ENCODE results near the gene CDT1. TPM values are rescaled to one million over a fixed set of nuclear protein-coding genes. Genes with fewer than 3 reads are reported as not detected.

Gene CDT1
- total RNA-seq, 1 experiment from 2014 or later = 39.2 TPM

DNA sequence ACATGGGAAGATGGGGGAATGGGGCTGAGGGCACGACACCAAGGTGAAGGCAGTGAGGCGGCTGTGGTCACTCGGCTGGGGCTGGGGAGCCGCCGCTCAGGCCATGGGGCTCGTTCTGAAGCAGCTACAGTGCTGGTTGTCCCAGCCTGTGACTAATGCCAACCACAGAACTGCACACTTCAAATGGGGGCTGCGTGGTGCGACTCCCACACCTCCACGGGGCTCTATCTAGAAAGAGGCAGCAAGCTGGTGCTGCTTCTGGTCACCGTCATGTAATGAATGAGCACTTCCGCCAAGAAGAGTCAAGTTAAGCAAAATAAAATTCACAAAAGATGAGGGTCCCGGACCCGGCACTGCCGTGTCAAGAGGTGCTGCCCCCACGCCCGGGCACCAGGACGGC, 33.2 kb downstream of the CDT1 start:
- DNase-seq (ENCODE audit: low spot score) = no peak

DNA sequence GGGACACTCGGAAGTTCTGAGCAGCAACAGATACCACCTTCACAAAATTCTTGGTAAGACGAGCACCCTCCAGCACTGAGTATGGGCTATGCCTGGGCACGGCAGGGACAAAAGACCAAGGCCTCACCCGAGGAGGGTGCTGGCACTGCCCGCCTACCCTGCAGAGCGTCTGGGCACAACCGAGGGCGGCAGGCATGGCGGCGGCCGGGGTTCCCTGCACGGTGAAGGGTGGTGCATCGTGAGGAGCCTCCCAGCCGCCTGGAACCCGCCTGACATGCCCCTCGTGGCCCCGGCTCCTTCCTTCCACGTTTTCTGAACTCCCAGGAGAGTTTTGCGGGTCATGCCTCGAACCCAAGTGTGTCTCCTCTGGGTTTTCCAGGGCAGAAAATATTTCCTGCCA, 34.2 kb downstream of the CDT1 start:
- no peak for DNase-seq (ENCODE audit: low spot score)

GRCh38 chr16:88838566-88838965, 35.0 kb downstream of the CDT1 start:
- DNase-seq (ENCODE audit: low spot score) = no peak

GRCh38 chr16:88839026-88839529, 35.5 kb downstream of the CDT1 start:
- DNase-seq (ENCODE audit: low spot score) = no peak

- DNase-seq (ENCODE audit: low spot score) = no peak
Measured at GRCh38 chr16:88839745-88840599, 36.4 kb downstream of the CDT1 start.

DNA sequence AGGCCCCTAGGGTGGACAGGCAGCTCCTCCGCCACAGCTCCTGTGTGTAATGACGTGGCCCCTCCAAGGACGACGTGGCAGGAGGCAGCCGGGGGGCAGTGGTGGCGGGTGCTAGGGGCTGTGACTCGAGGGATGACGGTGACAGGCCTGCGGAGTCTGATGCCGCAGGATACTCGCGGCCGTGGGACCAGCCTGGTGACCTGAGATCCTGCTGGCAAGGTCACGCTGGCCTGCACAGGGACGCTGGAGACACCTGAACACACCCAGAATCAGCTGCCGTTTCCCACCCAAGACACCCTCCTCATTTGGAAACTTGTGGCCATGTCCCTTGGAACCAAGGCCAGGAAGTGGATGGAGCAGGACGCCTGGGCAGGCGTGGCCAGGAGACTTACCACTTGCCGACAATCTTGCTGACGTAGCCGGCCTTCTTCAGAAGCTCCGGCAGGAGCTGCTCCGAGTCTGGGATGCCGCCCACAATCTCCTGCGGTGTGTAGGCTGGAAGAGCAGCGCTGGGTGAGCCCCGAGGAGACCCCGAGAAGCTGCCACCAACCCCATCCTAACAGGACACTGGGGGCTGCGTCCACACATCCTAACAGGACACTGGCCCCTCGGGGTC, 37.1 kb downstream of the CDT1 start:
- no peak for DNase-seq (ENCODE audit: low spot score)

DNA sequence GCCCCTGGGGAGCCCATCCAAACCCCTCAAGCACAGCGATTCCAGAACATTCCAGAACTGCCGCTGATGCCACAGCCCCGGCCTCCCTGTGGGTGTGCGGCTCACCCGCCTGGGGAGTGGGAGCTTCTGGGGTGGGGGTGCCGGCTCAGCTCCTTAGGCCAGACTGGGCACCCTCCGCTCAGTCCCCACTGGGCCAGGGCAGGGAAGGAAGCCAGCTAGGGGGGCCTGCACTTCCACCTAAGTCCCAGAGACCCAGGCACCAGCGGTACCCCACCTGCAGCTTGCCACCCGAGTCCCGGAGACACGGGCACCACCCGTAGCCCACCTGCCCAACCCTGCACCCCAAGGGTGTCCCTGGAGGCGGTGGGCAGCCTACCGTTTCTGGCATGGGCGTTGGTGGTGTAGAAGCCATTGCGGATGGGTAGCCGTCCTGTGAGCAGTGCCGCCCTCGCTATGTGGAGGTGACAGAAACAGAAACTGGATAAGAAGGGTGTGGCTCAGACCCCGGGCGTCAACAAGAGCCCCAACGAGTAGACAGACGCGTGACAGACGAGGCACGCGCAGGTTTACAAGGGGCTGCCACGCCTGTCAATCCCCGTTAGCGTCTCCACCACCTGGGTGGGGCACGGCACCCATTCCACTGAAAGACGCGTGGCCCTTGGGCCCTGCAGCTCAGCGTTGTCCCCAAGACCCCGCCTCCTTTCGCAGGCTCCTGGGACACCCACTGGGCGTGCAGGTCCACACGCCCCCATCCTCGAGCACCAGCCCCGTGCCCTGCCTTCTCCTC, 38.1 kb downstream of the CDT1 start:
- no peak for DNase-seq (ENCODE audit: low spot score)

GRCh38 chr16:88842308-88842756, 38.7 kb downstream of the CDT1 start:
- DNase-seq (ENCODE audit: low spot score) = no peak

- DNase-seq (ENCODE audit: low spot score) = no peak
Measured at GRCh38 chr16:88842806-88843205, 39.2 kb downstream of the CDT1 start.

DNA sequence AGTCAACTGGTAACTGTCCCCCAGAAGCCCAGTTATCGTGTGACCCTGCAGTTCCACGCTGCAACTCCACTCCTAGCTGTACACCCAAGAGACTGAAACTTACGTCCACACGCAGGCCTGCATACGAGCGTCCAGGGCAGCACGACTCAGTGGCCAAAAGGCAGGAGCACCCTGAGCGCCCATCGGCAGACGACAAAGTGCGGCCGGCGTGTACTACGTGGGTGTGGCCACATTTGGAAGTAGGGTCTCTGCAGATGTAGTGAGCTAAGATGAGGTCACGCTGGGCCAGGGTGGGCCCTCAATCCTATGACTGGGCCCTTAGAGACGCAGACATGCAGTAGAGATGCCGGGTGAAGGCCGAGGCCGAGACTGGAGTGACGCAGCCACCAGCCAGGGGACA, 39.7 kb downstream of the CDT1 start:
- no peak for DNase-seq (ENCODE audit: low spot score)

DNA sequence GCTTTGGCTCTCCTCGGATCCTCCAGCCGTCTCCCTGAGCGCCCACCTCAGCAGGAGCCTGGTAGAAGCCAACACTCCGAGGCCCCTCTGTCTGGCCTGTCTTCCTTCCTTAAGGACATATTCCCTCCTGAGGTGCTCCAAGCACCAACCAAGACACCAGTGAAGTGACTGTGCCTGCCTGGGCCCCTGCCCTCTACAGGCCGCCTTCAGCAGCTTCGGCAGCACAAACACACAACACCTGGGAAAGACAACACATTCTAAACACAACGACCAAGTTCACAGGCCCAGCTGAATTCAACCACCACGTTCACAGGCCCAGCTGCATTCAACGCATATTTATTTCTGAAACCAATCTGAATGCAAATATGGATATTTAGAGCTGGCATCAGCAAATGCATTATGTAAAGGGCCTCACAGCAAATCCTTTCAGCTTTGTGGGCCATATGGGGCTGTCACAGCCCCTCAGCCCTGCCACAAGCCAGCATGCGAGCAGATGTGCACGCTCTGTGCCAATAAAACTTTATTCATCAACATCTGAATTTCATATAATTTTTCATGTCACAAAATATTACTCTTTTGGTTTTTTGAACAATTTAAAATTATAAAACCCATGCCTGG, 40.9 kb downstream of the CDT1 start:
- no peak for DNase-seq (ENCODE audit: low spot score)

GRCh38 chr16:88846088-88846487, 42.5 kb downstream of the CDT1 start:
- peak; percentile 39 for DNase-seq (ENCODE audit: low spot score)

- no peak for DNase-seq (ENCODE audit: low spot score)
Measured at GRCh38 chr16:88847654-88848053, 44.1 kb downstream of the CDT1 start.

- DNase-seq (ENCODE audit: low spot score) = no peak
Measured at GRCh38 chr16:88848557-88848956, 45.0 kb downstream of the CDT1 start.

DNA sequence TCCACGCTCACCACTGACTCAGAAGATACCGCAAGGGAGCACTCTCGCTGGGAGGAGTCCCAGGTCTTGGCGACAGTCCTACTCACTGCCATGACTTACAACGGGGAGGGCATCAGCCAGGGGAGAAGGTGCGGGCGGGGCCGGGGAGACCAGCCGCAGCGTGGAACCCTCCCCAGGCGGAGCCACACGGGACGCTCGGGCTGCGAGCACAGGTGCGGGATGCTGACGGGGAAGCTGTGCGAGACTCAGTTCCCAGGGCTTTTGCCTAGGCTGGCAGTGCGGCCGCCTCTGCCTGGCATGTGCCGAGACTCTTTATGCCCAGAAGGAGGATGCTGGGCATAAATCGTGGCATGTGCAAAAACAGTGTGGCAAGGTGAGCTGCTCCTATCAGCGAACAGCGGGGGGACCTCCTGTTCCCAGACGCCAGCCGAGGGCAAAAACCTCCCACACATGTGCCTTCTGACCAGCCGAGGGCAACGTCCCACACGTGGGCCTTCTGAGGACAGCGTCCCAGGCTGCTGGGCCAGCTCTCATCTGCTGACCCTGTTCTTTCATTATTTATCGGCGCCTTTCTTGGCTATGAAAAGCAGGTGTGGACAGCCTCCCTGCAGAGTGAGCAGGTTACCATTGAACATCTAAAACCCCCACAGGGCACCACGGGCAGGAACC, 47.1 kb downstream of the CDT1 start:
- DNase-seq (ENCODE audit: low spot score) = no peak

DNA sequence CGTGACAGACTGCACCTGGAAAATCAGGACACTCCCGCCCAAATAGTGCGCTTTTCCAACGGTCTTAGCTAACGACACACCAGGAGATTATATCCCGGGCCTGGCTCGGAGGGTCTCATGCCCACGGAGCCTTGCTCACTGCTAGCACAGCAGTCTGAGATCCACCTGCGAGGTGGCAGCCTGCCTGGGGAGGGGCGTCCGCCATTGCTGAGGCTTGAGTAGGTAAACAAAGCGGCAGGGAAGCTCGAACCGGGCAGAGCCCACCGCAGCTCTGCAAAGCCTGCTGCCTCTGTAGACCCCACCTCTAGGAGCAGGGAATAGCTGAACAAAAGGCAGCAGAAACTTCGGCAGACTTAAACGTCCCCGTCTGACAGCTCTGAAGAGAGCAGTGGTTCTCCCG, 48.0 kb downstream of the CDT1 start:
- no peak for DNase-seq (ENCODE audit: low spot score)

DNA sequence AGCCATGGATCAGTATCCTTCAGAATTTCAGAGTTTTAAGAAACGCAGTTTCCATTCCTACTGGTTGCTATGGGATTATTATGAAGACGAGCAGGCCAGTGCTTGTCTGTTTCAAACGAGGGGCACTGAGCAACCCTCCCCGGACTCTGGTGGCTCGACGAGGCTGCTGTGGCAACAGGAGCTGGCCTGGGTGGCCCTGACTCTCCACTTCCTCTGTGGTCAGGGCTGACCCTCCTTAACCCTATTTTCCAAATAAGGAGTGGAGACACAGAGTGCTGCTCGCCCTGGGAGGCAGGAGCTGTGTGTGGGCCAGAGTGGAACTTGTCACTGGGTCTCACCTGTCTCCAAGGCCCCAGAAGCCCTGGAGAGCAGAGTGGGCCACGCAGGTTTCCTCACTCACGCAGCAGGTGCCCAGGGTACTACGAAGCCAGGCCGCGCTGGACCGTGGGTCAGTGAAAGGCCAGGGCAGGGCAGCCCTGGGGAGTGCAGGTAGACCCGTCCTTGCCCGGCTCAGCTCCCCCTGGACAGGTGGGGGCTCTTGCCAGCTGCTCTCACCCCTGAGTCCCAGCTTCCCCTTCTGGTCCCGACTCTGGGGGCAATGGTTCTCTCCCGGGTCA, 49.8 kb downstream of the CDT1 start:
- DNase-seq (ENCODE audit: low spot score) = no peak

DNA sequence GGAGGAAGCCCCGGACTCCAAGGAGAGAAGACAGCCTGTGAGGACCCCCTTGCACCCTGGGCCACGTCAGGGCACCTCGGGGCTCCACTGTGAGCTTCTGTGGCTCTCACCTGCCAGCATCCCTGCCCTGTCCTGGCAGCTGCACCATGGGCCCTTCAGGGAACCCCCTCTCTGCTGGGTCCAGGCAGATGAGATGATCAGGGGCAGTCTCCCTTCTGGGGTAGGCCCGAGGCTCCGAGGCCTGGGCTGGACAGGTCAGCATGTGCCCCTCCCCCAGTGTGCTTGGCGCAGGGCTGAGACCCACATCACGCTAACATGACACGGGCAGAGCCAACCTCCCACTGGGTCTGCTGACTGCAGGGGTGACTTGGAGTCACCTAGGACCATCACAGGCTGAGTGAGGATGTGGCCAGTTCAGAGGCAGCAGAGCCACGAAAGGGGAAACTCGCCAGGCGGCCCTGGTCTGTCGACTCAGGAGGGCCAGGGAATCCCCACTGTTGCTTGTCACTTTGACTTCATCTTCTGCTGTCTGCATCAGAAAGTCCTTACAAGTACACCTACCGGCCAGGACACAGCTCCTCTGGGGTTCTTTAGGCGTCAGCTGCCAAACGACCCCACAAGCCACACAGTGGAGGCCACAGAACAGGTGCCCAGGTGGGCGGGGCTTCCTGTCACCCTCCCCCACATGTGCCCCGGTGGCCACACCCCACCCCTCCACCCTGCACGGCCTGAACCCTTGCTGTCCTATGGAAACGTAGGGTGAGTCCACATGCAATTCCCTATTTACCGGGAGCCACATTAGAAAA, 50.9 kb downstream of the CDT1 start:
- DNase-seq (ENCODE audit: low spot score) = no peak

DNA sequence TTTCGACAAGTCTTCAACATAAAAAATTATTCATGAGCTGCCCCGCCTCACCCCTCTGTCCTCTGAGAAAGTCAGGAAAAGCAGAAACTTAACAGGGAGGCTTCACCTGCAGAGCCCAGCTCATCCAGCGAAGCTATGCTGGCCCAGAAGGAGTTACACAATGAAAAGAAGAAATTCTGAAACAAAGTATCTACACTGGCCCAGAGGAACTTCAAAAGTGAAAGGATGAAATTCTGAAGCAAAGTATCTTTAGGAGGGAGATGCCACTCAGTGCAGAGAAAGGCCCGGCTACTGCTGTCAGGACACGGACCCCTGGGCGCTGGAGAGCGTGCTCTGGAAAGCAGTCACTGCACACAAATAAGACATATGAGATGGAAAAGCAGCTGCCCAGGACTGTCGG, 51.6 kb downstream of the CDT1 start:
- DNase-seq (ENCODE audit: low spot score) = no peak

DNA sequence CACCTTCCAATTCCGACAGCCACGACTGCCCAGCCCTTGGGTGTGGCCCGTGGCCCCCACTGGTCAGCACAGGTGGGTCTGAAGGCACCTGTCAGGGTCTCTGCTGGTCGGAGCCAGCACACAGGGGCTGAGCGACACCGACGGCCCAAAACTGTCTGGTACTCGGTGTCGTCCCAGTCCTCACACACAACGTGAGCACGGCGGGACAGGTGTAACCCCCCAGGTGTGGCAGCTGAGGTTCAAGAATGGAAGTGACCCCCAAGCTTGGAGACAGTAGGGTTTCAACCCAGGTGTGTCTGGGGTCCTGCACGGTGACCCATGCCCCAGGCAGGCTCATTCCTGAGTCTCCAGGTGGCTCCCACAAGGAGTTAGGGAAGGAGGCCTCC, 52.1 kb downstream of the CDT1 start:
- DNase-seq (ENCODE audit: low spot score) = no peak

All from A172 (cell line).